GM12873 (cell line): ENCODE results near the gene C1orf174.
A peak's percentile ranks its signal among the peaks of the same experiment; 100 is the strongest.

Experiments
- CTCF ChIP-seq: IDR thresholded peaks from 2 replicates; pipeline ENCODE4 v1.5.1; 2012; ENCODE audit warnings: low read depth, mild to moderate bottlenecking, moderate library complexity, low read length, control low read depth; ENCODE audit not compliant: insufficient read depth; ENCODE audit errors: missing control alignments

C1orf174 gene

GRCh38 chr1:3910857-3911845 lies 11.1 kb upstream of the C1orf174 start:
- peak; percentile 89 for TF ChIP-seq CTCF

GRCh38 chr1:3910049-3910731 lies 10.1 kb upstream of the C1orf174 start:
- TF ChIP-seq CTCF = no peak

GRCh38 chr1:3909615-3910014 lies 9.5 kb upstream of the C1orf174 start:
- no peak for TF ChIP-seq CTCF

- TF ChIP-seq CTCF = no peak
Observed at GRCh38 chr1:3908886-3909517, 8.9 kb upstream of the C1orf174 start.

- no peak for TF ChIP-seq CTCF
Observed at GRCh38 chr1:3907621-3908165, 7.6 kb upstream of the C1orf174 start.

GRCh38 chr1:3907031-3907534 lies 7.0 kb upstream of the C1orf174 start:
- TF ChIP-seq CTCF = peak; percentile 41
